Measurements from ENCODE around the gene C1QL1.

DNA sequence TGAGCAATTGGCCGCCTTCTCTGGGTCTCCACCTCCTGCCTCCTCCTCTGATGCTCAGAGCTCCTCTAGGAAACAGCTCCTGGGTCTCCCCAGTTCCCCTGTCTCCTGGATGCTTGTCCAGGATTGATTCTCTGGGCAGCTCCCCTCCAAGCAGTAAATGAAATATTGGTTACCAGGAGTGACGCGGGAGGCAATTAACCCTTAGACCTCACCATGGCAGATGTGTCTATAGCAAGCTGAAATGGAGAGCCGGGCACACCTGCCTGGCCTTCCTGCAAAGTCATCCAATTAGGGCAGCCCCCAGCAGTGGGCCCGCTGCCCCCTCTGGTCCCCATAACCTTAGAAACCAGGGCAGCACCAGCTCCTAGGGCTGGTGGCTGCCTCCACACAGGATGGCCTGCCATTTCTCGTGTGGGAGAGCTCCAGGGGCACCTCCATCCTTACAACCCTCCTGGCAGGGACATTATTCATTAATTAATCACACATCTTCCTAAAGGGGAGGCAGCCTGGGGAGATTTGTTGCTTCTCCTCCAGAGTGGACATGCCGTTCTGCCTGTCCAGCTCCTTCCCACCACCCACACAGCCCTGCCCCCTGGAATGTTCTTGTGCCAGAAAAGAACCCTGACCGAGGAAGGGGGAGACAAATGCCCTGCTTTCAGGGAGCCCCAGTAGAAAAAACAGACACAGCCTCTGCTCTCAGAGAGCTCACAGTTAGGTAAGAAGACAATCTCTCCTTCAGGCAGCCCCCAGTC is 12.3 kb downstream of the C1QL1 start:
- no peak for TF ChIP-seq CTCF (IDR thresholded peaks at IDR 0.05)
- TF ChIP-seq POLR2A (IDR thresholded peaks at IDR 0.05), result no peak
